NCI-H526 (cell line): ENCODE results near the gene EXOC5.

ENCODE experiments used
- DNase-seq, 2 experiments: peaks; one replicate each; lab custom pipeline; 2025; lab: John Stamatoyannopoulos, UW

EXOC5 gene, protein sequence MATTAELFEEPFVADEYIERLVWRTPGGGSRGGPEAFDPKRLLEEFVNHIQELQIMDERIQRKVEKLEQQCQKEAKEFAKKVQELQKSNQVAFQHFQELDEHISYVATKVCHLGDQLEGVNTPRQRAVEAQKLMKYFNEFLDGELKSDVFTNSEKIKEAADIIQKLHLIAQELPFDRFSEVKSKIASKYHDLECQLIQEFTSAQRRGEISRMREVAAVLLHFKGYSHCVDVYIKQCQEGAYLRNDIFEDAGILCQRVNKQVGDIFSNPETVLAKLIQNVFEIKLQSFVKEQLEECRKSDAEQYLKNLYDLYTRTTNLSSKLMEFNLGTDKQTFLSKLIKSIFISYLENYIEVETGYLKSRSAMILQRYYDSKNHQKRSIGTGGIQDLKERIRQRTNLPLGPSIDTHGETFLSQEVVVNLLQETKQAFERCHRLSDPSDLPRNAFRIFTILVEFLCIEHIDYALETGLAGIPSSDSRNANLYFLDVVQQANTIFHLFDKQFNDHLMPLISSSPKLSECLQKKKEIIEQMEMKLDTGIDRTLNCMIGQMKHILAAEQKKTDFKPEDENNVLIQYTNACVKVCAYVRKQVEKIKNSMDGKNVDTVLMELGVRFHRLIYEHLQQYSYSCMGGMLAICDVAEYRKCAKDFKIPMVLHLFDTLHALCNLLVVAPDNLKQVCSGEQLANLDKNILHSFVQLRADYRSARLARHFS

DNA sequence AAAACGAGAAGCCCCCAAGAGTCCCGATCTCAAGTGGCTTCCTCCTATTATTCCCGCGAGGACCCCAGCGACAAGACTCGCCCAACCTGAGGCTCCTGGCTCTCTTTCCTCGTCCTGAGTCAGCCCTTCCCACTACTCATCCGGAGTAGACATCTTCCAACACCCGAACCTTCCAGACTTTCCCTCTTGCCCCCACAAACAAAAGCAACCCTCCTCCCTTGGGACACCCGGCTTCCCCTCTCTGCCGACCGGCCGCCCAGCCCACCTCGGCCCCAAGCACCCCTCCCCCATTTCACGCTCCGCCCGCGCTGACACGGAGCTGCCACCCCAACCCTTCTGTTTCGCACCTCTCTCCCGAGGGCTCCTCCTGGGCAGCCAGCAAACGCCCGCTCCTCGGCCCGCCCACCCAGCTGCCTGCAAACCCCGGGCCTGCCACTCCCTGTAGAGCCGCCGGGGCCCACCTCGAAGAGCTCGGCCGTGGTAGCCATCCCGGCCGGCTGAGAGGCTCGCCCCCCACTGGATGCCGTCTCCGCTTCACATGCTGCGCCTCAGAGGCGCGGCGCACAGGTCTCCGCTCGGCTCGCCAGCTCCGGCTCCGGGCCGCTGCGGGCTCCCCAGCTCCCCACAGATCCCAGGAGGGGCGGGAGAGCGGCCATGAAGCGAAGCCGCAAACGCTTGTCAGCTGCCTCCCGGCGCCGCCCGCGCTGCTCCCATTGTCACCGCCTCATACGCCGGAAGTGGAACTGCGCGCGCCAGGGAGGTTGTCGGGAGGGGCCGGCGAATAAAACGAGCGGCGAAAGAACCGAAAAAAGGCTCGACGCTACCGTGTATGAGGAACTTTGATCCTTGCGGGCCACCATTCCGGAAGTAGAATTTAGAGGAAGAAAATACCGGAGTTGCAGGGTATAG lies at the start of gene EXOC5, which contains the start of gene AP5M1:
EXOC5 (minus strand) TSS at position 745 of the 909 bp plus-strand sequence; CDS start at position 488, 257 bp downstream.
AP5M1 (plus strand) TSS at position 811 of the 909 bp plus-strand sequence. CDS start 344 bp downstream, outside the sequence.
- DNase-seq = peak; percentile 93 to 97

DNA sequence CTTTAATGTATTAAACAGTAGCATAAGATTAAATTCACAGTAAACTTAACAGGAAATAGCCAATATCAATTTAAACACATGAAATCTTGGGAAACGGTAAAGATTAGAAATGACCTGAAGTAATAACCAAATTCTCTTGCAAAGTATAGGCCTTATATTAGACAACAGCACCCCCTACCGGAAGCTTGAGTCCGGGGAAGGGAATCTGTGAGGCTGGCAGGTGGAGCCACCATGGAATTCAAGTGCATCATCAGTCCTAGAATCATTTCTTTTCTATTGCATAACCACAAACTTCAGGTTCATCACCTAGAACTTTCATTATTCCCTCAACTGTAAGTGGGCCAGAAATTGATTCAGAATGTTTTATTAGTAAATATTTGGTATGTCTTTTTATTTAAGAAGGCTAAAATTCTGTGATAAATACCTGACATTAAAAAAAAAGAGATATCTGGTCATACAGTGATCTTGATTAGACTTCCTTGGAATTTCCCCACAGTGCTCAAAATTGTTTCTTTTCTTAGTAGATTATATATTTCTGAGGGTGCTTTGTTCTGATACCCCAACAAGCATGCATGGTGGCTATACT lies 48.6 kb upstream of the EXOC5 start:
- DNase-seq = peak; percentile 65 to 87

DNA sequence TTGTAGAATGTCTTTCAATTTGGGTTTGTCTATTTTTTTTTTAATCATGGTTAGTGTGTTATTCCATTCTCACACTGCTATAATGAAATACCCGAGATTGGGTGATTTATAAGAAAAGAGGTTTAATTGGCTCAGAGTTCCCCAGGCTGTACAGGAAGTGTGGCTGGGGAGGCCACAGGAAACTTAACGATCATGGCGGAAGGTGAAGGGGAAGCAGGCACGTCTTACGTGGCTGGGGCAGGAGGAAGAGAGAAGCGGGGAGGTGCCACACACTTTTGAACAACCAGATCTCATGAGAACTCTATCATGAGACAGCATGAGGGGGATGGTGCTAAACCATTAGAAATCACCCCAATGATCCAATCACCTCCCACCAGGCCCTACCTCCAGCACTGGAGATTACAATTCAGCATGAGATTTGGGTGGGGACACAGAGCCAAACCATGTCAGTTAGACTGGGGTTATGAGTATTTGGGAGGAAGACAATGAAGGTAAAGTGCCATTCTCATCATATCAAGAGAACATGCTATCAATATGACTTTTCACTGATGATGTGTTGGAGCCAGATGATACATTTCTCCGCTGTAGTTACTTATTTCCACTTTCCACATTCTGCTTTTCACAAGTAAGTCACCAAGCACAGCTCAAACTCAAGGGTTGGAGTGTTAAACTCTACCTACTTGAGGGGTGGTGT lies 45.8 kb upstream of the EXOC5 start:
- no peak for DNase-seq

DNA sequence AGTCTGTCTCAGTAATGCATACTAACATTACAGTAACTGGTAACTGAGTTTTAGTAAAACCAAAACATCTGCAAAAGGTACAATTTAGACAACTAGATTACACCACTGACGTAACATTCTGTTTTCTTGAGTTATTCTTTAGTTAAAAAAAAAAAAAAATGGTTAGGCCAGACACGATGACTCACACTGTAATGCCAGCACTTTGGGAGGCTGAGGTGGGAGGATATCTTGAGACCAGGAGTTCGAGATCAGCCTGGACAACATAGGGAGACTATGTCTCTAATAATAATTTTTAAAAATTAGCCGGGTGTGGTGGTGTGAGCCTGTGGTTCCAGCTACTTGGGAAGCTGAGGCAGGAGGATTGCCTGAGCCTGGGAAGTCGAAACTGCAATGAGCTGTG lies 34.2 kb upstream of the EXOC5 start:
- no peak for DNase-seq

DNA sequence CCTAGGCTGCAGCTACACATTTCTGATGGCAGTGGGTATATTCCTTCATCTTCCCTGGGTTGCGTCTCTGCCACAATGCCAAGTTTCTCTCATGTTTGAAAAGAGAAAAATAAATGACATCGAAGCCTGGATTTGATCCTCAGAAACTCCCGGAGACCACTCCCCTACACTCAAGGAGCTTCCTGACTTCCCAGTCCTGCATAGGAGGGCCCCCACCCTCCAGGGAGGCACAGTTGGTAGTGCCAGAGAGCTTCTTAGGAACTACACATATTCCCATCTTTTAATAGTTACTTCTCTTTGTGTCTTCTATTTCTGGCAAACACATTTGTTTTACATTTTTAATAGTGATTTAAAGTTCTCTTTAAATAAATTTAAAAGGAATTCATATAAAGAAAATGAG lies 30.8 kb upstream of the EXOC5 start:
- DNase-seq = no peak

DNA sequence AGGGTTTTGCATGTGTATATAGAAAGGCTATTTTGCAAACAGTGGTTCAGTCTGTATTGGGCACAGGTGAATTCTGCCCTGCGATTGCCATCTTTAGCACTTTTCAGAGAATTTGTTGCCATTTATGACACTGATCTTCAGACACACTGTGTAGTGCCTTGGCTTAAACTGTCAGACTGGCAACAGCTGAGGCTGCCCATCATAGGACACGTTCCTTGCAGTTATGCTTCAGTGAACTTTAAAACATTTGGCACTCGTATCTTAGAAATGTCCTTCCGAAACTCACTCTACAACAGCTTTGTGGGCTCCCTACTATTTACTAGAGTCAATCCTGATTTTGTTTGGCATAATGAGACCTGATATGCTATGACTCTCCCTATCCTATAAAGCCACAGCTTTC lies 29.1 kb upstream of the EXOC5 start:
- DNase-seq = peak in 1 of 2 experiments; percentile 19

DNA sequence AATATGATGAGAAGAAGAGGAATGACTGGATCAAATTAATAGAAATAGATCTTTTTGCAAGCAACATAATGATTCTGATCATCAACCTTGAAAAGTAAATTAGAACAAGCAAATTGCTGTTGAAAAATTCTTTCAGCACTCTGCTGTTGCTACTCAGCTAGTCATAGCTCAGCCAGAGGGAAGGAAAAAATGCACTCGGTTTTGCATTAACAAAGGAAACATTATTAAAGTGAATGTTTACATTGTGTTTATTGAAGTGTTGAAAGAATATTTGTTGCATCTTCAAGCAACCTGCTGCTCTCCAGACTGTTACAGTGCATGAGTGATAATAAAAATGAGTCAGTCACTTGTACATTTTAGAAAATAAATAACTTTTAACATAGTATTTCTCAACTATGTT lies 26.5 kb upstream of the EXOC5 start:
- no peak for DNase-seq

DNA sequence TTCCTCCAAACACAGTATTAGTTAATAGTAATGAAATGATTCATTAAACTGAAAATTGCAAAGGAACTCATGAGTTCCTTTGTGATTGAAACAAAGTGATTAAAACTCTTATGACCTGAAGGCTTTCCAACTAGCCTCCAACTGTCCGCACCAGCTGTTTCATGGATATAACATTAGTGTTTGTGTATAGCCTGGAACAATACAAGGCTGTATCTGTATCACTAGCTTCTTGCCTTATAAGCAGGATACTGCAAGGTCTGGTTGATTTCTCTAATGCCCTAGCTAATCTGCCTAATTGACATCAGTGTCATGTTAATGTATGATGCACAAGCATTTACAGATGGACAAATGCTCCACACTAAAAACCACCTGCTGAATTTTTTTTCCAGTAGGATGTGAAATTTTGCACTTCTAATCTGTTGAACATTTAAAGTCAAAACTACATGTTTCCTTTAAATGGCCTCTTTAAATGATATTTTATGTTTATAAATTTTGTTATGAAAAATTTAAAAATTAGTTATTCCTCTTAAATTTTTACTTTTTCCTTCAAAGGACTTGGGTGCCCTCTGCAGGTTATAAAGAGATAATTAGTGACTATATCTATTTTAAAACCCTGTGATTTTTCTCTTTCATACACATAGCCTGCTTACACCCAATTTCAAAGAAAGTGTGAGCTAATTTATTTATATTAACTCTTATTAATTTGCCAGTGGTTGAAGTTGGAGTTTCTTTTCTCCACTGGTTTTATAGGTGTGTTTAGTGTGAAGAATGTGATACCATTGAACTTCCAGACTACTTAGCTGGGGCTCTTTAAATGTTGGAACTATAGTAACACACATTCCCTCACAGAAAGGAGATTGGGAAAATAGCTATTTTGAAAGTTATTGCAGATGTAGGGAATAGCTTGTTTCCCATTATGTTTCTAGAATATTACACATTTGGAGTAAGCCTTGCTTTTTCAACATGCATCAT lies 25.4 kb upstream of the EXOC5 start:
- DNase-seq = peak in 1 of 2 experiments; percentile 9

DNA sequence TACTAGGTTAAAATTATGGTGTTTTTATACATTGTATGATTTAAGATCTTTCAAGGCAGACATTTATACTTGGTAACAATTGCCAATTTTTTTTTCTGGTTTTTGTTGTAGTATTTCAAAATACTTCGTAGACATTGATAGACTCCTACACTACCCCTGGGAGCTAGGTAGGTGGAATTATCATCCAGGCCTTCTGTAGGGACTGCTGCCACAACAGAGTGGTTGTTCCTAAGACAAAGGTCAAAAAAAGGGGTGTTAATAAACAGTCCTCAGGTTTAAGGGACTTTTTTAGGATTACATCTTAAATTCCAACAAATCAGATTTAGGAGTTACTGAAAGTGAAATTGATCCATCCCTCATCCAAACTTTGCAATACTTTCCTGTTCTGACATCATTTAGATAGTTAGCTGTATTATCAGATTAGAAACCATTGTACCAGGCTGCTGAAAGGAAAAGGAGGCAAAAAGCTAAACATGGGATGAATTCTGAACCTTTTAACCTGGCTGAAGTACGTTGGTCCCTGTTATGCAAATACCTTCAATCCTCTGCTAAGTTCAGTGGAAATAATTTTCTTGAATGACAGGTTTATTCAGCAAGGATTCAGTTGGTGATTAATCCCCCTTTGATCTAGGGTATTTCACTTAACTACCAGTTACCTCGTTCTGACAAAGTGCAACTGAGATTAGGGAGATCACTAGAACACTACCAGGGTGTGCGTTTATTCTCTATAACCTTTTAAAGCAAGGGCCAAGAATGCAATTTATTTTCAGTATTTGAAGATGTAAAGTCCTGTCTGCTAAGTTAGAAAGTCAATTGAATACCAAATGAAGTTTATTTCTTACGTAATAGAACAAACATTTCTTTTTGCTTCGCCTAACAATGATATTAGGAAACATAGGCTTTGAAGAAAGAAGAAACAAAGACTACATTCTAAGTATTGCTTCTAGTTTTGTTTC lies 23.3 kb upstream of the EXOC5 start:
- peak in 1 of 2 experiments; percentile 12 for DNase-seq

DNA sequence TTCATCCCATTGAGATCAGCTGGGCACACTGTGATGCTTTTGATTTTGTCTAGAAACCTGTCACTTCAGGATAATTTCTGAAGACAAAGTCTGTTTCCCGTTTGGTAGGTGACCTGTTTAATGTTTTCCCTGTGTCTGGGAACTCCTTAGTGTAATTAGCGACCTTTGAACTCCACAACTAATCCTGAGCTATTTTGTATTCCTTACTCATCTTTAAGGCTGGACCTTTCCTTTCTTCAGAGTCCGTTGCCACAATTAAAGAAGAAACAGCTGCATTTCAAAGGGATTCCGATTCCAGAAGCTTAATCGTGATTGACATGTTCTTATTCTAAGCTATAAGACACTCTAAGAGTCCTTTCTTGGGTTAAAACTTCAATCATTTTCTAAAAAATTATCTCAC lies 22.0 kb upstream of the EXOC5 start:
- DNase-seq = no peak

DNA sequence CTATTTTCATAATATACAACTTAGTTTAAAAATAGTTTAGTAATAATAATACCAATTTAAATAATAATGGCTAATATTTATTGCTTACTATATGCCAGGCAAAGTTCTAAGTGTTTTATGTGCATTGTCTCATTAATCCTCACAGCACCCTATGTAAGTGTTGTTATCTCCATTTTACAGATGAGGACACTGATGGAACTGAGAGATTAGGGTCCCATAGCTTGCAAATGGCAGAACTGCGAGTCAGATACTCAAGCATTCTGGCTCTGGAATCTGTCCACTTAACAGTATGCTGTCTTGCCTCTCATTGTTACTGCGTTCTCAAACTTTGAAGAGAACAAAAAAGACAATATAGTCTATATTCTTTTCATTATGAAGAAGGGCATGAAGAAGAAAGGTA lies 19.0 kb upstream of the EXOC5 start:
- no peak for DNase-seq

DNA sequence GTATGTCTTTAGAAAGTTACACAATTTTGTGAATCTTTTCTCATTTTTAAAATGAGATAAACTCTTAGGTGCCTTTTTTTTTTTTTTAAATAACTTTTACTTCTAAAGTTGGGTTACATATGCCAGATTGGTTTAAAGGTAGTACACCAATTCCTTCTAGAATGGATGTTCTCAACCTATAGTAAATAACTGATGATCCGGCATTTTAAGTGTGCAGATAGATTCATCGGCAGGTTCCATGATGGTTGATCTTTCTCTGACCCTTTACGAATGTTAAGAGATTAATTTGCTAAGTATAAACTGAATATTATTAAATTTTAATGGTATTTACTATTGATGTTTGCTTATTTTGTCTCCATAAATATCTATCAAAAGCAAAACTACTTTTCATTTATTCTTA lies 8.4 kb upstream of the EXOC5 start:
- no peak for DNase-seq

DNA sequence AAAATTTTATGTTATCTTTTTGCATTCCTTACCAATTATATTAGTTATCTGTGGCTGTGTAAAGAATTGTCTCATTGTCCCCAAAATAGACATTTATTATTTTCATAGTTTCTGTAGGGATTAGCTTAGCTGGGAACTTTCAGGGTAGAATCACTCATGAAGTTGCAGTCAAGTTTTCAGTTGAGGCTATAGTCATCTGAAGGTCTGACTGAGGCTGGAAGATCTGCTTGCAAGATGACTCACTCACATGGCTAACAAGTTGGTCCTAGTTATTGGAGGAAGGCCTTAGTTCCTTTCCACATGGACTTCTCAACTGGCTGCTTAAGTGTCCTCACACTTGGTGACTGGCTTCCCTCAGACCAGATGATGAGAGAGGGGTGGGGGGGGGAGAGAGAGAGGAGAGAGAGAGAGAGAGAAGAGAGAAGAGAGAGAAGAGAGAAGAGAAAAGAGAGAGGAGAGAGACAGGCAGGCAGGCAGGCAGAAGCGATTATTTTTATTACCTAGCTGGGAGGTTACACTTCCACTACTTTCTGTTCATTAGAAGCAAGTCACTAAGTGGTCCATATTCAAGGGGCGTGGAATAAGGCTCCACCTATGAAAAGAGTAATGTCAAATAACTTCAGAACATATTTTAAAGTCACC lies 6.4 kb upstream of the EXOC5 start:
- DNase-seq = no peak

DNA sequence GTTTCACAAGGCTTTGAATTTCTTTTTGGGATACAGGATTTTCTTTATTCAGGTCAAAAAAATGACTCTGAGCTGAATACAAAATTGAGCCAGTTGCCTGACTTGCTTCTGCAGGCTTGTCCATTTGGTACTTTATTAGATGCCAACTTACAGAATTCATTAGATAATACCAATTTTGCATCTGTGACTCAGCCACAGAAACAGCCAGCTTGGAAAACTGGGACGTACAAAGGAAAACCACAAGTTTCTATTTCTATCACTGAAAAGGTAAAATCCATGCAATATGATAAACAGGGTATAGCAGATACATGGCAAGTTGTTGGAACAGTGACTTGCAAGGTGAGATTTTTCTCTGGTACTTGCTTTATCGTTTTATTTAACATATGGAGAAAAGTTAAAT lies 5.8 kb upstream of the EXOC5 start:
- DNase-seq = no peak

DNA sequence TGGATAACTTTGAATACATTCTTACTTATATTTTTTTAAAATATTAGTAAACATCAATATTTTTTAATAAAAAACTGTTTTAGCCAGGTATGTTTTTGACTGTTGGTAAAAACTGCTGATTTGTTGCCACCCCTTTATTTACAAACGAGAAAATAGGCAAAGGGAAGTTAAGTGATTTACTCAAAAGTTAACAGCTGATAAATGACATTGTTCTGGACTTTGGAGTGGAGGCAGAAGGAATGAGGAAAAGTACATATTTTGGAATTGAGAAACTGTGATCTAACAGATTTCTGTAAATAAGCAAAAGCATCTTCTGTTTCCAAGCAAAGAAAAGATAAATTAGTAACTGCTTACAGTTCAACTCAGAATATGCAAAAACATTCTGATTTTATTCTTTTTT lies 4.5 kb upstream of the EXOC5 start:
- no peak for DNase-seq

DNA sequence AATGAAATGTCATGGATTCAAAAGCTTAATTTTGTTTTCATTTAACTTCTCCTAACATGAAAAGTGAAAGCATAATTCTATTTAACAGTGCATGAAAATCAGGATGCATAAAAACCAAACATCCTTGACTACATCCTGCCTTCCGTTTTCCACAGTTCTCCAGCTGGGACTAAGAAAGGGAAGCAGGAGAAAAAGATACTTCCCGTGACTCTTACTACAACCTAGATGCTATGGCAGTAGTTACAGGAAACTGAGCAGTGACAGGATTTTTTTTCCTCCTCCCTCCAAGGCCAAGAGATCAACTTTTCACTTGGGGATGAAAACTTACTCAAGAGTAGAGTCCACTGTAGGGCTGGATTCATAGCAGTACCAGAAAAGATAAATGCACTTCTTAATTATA lies 2.6 kb downstream of the EXOC5 start:
- DNase-seq = no peak

DNA sequence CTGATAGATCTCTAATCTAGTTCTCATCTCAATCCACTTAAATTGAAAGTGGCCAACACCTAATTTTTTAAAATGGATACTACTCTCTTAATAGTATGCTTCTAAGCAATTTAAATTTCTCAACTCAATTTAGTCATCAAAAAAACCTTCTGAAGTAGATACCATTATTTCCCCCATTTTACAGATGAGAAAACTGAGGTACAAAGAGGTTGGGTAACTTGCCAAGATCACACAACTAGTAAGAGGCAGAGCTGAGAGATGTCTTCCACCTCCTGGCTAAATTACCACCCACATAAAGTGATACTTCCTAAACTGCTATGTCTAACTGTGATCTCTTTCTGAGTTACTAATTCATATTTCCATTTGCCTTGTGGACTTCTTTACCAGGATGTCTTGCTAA lies 6.6 kb downstream of the EXOC5 start:
- no peak for DNase-seq

DNA sequence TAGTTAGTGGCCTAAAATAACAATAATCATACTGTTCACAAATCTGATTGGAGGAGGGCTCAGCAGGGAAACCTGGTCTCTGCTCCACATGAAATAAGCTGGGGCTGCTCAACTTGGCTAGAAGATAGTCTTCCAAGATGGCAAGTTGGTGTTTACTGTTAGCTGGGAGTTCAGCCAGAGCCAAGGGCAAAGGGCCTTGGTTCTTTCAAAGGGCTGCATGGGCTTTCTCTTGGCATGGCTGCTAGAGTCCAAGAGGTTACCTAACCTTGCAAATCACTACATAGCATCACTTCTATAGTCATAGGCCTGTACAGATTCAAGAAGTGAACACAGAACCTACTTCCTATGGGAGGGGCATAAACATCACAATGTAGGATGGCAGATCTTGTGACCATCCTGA lies 7.1 kb downstream of the EXOC5 start:
- DNase-seq = no peak
